Cerebellar nuclear complex (tissue), 1 donor: ENCODE data around the gene GGT7.
"Not testable (repeated sequence)": the region's sequence is repeated elsewhere in the genome, so short reads cannot be mapped to it uniquely, and the experiment has no call there.

Source experiments
- DNase-seq, 2 experiments: peaks; one replicate each; lab custom pipeline; 2025; lab: John Stamatoyannopoulos, UW

GGT7 gene

GRCh38 chr20:34843421-34843820 is 29.2 kb downstream of the GGT7 start:
- DNase-seq, result no peak

GRCh38 chr20:34842143-34842542 is 30.5 kb downstream of the GGT7 start:
- no peak for DNase-seq

GRCh38 chr20:34834459-34834893 is 38.2 kb downstream of the GGT7 start:
- DNase-seq, result peak in 1 of 2 experiments; percentile 5

DNA sequence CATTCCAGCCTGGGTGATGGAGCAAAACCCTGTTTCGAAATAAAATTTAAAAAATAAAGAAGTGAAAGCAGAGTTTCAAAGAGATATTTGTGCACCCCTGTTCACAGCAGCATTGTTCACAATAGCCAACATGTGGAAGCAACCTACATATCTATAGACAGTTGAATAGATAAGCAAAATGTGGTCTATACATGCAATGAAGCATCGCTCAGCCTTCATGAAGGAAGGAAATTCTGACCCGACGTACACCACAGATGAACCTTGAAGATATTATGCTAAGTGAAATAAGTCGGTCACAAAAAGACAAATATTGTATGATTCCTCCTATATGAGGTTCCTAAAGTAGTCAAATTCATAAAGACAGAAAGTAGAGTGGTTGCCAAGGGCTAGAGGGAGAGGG is 40.7 kb downstream of the GGT7 start:
- DNase-seq, result no peak

- DNase-seq, result no peak
Measured at GRCh38 chr20:34829191-34829590, 43.5 kb downstream of the GGT7 start.

DNA sequence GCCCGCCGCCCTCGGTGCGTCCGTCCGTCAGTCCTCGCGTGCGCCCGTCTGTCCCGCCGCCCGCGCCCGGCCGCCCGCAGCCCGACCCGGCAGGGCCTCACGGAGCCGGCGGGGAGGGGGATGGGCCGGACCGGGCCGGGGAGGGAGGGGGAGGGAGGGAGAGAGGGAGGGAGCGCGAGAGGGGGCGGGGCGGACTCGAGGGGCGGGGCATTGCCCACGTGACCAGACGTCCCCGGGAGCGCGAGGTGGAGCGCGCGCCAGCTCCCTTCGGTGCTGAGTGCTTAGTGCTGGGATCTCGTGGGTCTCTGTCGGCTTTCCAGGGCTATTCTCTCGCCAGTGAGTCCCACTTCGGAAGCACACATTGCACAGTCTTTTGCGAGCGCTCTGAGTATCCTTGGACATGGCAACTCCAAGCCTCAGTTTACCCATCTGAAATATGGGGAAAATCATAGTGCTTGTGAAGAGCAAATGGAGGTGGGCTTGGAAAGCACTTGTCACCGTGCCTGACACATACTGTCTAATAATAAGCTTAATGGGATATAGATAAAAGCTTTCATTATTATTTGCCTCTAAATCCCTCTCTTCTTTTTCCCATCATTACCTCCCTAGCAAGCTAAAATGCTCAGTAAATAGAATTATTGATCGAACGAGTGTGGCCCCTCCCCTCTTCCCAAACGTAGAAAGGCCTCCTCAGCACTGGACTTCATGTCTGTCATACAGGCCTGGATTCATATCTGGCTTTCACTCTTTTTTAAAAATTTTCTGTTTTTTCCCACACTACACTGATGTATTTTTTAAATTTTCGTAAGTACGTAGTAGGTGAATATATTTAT is 46.9 kb downstream of the GGT7 start, which contains the start of gene NCOA6:
TSS of gene NCOA6 (minus strand) at position 122 of the 833 bp plus-strand sequence. CDS start 43,296 bp downstream, outside the sequence.
- peak; percentile 46 to 61 for DNase-seq

DNA sequence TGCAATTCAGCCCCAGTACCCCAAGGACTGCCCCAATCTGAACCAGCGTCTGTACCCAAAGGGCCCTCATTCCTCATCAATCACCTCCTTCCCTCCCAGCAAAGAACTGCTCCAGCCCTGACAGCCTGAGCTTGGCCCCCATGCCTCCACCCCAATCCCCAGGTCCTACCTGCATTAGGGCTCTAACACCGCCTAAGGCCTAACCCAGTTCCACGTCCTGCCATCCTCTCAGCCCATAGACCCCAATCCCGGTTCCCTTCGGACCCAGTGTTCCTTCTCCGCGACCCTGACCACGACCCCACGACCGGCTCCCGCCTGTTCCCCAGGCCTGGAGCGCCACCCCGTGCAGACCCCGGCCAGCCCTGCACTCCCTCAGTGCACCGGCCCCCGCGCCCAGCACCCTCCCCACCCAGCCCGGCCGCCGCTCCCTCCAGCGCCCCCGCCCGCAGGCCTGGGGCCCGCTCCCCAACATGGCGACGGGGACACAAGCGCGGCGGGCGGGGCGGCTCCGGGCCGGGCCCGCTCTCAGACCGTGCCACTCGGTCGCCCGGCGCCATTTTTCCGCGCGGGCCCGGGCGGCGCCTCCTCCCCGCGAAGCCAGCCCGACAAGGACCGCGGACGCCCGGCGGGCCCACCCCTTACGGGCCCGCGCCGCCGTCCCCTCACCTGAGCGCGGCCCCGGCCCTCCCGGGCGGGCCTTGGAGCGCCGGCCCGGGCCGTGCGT is 47.7 kb downstream of the GGT7 start:
- DNase-seq, result peak in 1 of 2 experiments; percentile 14

- DNase-seq, result peak in 1 of 2 experiments; percentile 14
Measured at GRCh38 chr20:34824452-34824805, 48.2 kb downstream of the GGT7 start.

GRCh38 chr20:34824026-34824425 is 48.6 kb downstream of the GGT7 start:
- DNase-seq, result no peak

- no peak for DNase-seq
Measured at GRCh38 chr20:34820805-34821578, 51.7 kb downstream of the GGT7 start.

GRCh38 chr20:34817801-34818200 is 54.9 kb downstream of the GGT7 start:
- no peak for DNase-seq

- no peak for DNase-seq
Measured at GRCh38 chr20:34817072-34817471, 55.6 kb downstream of the GGT7 start.

GRCh38 chr20:34815636-34816035 is 57.0 kb downstream of the GGT7 start:
- no peak for DNase-seq

DNA sequence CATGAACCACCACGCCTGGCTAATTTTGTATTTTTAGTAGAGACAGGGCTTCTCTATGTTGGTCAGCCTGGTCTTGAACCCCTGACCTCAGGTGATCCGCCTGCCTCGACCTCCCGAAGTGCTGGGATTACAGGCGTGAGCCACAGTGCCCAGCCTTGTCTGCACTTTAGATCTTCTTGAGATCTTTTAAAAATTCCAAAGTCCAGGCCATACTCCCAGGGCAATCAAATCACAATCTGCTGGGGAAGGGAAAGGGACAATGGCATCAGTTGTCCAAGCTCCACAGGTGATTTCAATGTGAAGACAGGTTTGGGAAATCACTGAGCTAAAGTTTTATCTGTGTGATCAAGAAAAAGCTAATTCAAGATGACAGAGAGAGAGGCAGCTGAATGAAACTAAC is 64.1 kb downstream of the GGT7 start:
- no peak for DNase-seq

DNA sequence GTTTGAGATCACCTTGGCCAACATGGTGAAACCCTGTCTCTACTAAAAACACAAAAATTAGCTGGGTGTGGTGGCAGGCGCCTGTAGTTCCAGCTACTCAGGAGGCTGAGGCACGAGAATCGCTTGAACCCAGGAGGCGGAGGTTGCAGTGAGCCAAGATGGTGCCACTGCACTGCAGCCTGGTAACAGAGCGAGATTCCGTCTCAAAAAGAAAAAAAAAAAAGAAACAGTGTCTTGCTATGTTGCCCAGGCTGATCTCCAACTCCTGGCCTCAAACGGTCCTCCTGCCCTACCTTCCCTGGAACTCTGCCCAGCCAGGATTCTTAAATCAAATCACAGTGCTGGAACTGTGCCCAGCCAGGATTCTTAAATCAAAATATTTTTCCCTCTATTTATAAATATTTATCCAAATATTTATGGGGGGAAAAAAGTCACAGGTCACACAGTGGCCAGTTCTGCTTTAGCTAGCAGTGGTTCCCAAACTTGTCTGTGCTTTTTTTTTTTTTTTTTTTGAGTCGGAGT is 64.7 kb downstream of the GGT7 start:
- DNase-seq, result not testable (repeated sequence)

GRCh38 chr20:34806255-34806654 is 66.4 kb downstream of the GGT7 start:
- DNase-seq, result no peak

GRCh38 chr20:34798871-34799270 is 73.8 kb downstream of the GGT7 start:
- no peak for DNase-seq

DNA sequence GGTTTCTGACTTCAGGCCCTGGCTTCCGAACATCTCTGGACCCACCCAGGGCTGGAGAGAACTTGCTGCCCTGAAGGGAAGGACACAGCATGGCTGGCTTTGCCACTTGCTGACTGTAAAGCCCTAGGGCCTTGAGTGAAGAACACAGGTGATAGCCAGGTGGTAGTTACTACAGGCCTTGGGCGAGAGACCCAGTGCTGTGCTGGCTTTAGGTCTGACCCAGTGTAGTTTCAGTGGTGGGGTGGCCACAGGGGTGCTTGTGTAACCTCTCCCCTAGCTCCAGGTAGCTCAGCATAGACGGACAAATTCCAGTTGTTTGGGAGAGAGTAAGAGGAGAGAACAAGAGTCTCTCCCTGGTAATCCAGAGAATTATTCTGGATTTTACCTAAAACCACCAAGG is 74.3 kb downstream of the GGT7 start:
- no peak for DNase-seq

DNA sequence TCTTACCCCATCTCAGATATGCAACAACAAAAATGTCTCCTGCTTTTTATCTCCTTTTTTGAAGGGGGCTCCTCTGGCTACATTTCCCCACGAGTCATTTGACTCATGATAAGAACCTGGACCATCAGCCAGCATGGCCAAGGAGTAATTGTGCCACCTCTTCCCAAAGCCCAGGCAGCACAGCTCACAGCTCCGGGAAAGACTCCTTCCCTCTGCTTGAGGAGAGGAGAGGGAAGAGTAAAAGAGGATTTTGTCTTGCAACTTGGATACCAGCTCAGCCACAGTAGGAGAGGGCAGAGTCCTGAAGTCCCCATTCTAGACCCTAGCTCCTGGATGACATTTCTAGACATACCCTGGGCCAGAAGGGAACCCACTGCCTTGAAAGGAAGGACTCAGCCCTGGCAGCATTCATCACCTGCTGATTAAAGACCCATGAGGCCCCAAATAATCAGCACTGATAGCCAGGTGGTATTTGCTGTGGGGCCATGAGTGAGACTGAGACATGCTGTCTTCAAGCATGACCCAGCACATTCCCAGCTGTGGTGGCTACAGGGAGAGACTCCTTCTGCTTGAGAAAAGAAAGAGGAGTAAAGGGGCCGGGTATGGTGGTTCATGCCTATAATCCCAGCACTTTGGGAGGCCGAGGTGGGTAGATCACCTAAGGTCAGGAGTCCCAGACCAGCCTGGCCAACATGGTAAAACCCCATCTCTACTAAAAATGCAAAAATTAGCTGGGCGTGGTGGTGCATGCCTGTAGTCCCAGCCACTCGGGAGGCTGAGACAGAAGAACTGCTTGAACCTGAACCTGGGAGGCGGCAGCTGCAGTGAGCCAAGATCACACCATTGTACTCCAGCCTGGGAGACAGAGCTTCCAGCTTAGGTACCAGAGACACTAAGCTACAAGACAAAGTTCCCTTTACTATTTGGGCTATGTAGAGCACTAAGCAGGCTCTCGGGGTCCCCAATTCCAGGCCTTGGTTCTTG is 75.4 kb downstream of the GGT7 start:
- no peak for DNase-seq
